ENCODE results near the gene TTC9B. TPM values are rescaled to one million over a fixed set of nuclear protein-coding genes. Genes with fewer than 3 reads are reported as not detected.

Gene TTC9B
- total and polyA plus RNA-seq, 2 experiments from 2014 or later: 0.63 to 1.0 TPM

DNA sequence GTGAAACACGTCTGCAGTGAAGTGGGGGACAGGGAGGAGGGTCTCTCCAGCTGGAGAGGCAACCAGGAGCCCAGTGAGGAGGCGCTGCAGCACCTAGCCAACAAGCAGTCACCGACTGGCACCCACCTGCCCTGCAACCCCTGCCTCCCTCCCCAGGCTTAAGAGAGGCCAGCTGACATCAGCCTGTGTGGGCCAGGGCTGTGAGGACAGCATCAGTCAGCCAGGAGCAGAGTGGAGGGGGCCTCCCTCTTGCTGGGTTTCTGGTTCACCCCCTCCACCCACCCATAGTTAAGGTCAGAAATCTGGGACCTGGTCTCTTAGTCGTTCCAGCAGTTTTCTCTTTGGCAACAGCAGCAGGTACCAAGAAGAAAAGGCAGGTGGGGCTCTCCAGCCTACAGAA, 33.8 kb upstream of the TTC9B start:
- Histone ChIP-seq H4K20me1 (replicated peaks; ENCODE audit: insufficient read depth) (no peaks in the 10 kb centered on the region; the same call in 1 of the 2 replicates), H3F3A (replicated peaks; ENCODE audit: low read depth) (no peaks in the 10 kb centered on the region), H3K27me3 (ENCODE audit: insufficient read depth) (no peaks in the 10 kb centered on the region), H3K4me3 (no peak overlapping the region), H3K79me2 (replicated peaks; ENCODE audit: insufficient read depth) (no peaks in the 10 kb centered on the region; the same call in 1 of the 2 replicates), H3K27ac (ENCODE audit: low read depth) (peak overlapping the region; percentile 76; the same call in 1 of the 2 replicates), H3K4me2 (no peak overlapping the region), H3K36me3 (ENCODE audit: insufficient read depth) (no peaks in the 10 kb centered on the region; the same call in 1 of the 2 replicates), H2AFZ (no peak overlapping the region), H3K9me2 (ENCODE audit: insufficient read depth) (no peaks in the 10 kb centered on the region), H3K4me1 (ENCODE audit: insufficient read depth) (peaks cover 7% of the 10 kb centered on the region; the same call in 1 of the 2 replicates)
- TF ChIP-seq, protein P1, sequence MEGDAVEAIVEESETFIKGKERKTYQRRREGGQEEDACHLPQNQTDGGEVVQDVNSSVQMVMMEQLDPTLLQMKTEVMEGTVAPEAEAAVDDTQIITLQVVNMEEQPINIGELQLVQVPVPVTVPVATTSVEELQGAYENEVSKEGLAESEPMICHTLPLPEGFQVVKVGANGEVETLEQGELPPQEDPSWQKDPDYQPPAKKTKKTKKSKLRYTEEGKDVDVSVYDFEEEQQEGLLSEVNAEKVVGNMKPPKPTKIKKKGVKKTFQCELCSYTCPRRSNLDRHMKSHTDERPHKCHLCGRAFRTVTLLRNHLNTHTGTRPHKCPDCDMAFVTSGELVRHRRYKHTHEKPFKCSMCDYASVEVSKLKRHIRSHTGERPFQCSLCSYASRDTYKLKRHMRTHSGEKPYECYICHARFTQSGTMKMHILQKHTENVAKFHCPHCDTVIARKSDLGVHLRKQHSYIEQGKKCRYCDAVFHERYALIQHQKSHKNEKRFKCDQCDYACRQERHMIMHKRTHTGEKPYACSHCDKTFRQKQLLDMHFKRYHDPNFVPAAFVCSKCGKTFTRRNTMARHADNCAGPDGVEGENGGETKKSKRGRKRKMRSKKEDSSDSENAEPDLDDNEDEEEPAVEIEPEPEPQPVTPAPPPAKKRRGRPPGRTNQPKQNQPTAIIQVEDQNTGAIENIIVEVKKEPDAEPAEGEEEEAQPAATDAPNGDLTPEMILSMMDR (conservative IDR thresholded peaks at IDR 0.05; ENCODE audit: low read depth in 2 of 2): no peak
- TF ChIP-seq, protein P2, sequence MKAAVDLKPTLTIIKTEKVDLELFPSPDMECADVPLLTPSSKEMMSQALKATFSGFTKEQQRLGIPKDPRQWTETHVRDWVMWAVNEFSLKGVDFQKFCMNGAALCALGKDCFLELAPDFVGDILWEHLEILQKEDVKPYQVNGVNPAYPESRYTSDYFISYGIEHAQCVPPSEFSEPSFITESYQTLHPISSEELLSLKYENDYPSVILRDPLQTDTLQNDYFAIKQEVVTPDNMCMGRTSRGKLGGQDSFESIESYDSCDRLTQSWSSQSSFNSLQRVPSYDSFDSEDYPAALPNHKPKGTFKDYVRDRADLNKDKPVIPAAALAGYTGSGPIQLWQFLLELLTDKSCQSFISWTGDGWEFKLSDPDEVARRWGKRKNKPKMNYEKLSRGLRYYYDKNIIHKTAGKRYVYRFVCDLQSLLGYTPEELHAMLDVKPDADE (IDR thresholded peaks at IDR 0.05): no peak
- TF ChIP-seq NANOG (IDR thresholded peaks at IDR 0.05; ENCODE audit: borderline replicate concordance) (no peak), EZH2 (IDR thresholded peaks at IDR 0.05; ENCODE audit: low read depth, unreplicated experiment) (no peak), ZNF331 (CRISPR knock-in tag; IDR thresholded peaks at IDR 0.05; ENCODE audit: low read depth) (no peak)
- TF ChIP-seq, protein P3, sequence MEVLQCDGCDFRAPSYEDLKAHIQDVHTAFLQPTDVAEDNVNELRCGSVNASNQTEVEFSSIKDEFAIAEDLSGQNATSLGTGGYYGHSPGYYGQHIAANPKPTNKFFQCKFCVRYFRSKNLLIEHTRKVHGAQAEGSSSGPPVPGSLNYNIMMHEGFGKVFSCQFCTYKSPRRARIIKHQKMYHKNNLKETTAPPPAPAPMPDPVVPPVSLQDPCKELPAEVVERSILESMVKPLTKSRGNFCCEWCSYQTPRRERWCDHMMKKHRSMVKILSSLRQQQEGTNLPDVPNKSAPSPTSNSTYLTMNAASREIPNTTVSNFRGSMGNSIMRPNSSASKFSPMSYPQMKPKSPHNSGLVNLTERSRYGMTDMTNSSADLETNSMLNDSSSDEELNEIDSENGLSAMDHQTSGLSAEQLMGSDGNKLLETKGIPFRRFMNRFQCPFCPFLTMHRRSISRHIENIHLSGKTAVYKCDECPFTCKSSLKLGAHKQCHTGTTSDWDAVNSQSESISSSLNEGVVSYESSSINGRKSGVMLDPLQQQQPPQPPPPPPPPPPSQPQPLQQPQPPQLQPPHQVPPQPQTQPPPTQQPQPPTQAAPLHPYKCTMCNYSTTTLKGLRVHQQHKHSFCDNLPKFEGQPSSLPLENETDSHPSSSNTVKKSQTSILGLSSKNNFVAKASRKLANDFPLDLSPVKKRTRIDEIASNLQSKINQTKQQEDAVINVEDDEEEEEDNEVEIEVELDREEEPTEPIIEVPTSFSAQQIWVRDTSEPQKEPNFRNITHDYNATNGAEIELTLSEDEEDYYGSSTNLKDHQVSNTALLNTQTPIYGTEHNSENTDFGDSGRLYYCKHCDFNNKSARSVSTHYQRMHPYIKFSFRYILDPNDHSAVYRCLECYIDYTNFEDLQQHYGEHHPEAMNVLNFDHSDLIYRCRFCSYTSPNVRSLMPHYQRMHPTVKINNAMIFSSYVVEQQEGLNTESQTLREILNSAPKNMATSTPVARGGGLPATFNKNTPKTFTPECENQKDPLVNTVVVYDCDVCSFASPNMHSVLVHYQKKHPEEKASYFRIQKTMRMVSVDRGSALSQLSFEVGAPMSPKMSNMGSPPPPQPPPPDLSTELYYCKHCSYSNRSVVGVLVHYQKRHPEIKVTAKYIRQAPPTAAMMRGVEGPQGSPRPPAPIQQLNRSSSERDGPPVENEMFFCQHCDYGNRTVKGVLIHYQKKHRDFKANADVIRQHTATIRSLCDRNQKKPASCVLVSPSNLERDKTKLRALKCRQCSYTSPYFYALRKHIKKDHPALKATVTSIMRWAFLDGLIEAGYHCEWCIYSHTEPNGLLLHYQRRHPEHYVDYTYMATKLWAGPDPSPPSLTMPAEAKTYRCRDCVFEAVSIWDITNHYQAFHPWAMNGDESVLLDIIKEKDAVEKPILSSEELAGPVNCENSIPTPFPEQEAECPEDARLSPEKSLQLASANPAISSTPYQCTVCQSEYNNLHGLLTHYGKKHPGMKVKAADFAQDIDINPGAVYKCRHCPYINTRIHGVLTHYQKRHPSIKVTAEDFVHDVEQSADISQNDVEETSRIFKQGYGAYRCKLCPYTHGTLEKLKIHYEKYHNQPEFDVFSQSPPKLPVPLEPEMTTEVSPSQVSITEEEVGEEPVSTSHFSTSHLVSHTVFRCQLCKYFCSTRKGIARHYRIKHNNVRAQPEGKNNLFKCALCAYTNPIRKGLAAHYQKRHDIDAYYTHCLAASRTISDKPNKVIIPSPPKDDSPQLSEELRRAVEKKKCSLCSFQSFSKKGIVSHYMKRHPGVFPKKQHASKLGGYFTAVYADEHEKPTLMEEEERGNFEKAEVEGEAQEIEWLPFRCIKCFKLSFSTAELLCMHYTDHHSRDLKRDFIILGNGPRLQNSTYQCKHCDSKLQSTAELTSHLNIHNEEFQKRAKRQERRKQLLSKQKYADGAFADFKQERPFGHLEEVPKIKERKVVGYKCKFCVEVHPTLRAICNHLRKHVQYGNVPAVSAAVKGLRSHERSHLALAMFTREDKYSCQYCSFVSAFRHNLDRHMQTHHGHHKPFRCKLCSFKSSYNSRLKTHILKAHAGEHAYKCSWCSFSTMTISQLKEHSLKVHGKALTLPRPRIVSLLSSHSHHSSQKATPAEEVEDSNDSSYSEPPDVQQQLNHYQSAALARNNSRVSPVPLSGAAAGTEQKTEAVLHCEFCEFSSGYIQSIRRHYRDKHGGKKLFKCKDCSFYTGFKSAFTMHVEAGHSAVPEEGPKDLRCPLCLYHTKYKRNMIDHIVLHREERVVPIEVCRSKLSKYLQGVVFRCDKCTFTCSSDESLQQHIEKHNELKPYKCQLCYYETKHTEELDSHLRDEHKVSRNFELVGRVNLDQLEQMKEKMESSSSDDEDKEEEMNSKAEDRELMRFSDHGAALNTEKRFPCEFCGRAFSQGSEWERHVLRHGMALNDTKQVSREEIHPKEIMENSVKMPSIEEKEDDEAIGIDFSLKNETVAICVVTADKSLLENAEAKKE (CRISPR knock-in tag; IDR thresholded peaks at IDR 0.05): no peak
- DNase-seq (ENCODE audit: low spot score) (no peak), ATAC-seq (no peak; the same call in 2 of the 3 replicates)
- H3K4me1 Mint-ChIP-seq: peaks cover 15% of the 10 kb centered on the region
- H3K27ac Mint-ChIP-seq: peak overlapping the region; percentile 65
- H3K9me3 Mint-ChIP-seq: peaks cover 2% of the 10 kb centered on the region; the same call in 1 of the 3 replicates
- peaks cover 31% of the 10 kb centered on the region for H3K36me3 Mint-ChIP-seq (ENCODE audit: low read depth)
- peaks cover 8% of the 10 kb centered on the region for H3K27me3 Mint-ChIP-seq (ENCODE audit: insufficient read depth, low read depth, poor library complexity)
- no peak overlapping the region for H3K4me3 Mint-ChIP-seq
